Loucy (cell line): ENCODE measurements around the gene SLC39A10.

Source experiments
- EZH2phosphoT487 ChIP-seq: fragments of 200-600 bp; IDR thresholded peaks from 2 replicates; pipeline ENCODE4 v1.6.1; 2018; ENCODE audit warnings: antibody characterized with exemption, mild to moderate bottlenecking, moderate library complexity, borderline replicate concordance
- TF ChIP-seq, protein P1 (sequence below): fragments of 200-600 bp; sonication (generic); conservative IDR thresholded peaks from 2 replicates; pipeline ENCODE4 v1.5.1; 2014; ENCODE audit warnings: mild to moderate bottlenecking, antibody characterized with exemption, low read length

DNA sequence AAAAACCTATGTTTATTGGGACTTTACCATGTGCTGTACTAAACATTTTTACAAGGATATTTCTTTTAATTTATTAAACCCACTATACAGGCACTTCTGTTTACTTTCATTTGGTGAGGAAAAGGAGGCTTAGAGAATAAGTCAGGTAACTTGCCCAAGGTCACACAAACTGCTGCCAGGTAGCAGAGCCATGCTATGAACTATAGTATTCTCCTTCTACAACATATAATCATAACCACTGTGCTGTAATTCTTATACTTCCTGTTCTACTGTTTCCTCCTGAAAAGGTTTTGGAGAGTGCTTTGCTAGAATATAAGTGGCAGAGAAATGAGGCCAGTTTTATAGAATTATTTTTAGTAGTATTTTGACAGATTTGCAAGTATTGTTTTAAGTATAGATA, 29.5 kb downstream of the SLC39A10 start:
- TF ChIP-seq, protein P1, sequence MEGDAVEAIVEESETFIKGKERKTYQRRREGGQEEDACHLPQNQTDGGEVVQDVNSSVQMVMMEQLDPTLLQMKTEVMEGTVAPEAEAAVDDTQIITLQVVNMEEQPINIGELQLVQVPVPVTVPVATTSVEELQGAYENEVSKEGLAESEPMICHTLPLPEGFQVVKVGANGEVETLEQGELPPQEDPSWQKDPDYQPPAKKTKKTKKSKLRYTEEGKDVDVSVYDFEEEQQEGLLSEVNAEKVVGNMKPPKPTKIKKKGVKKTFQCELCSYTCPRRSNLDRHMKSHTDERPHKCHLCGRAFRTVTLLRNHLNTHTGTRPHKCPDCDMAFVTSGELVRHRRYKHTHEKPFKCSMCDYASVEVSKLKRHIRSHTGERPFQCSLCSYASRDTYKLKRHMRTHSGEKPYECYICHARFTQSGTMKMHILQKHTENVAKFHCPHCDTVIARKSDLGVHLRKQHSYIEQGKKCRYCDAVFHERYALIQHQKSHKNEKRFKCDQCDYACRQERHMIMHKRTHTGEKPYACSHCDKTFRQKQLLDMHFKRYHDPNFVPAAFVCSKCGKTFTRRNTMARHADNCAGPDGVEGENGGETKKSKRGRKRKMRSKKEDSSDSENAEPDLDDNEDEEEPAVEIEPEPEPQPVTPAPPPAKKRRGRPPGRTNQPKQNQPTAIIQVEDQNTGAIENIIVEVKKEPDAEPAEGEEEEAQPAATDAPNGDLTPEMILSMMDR = no peak
- TF ChIP-seq EZH2phosphoT487 = no peak
